ENCODE measurements around the gene GNA14. TPM values are rescaled to one million over a fixed set of nuclear protein-coding genes. Genes with fewer than 3 reads are reported as not detected.
A peak's percentile ranks its signal among the peaks of the same experiment; 100 is the strongest.
"Not testable (repeated sequence)": the region's sequence is repeated elsewhere in the genome, so short reads cannot be mapped to it uniquely, and the experiment has no call there.

GNA14 gene
- total RNA-seq, 2 donors from 2014 or later: 0.62 to 8.0 TPM

DNA sequence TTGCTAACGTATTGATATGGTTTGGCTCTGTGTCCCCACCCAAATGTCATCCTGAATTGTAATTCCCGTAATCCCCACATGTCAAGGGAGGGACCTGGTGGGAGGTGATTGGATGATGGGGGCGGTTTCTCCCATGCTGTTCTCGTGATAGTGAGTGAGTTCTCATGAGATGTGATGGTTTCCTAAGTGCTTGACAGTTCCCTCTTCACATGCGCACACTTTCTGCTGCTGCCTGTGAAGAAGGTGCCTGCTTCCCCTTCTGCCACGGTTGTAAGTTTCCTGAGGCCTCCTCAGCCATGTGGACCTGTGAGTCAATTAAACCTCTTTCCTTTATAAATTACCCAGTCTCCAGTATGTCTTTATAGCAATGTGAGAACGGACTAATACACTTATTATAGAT, 207.0 kb downstream of the GNA14 start:
- not testable (repeated sequence) for H3K4me1 ChIP-seq (ENCODE audit: control insufficient read depth, insufficient read depth, low read length); H3K27ac Mint-ChIP-seq; H3K36me3 Mint-ChIP-seq (ENCODE audit: low read depth); H3K27me3 ChIP-seq (ENCODE audit: control insufficient read depth, insufficient read depth, low read length, poor library complexity, severe bottlenecking); H3K4me1 Mint-ChIP-seq; H3K36me3 ChIP-seq (ENCODE audit: control insufficient read depth, insufficient read depth, low read length); H3K4me3 ChIP-seq (ENCODE audit: low read length); H3K9me3 ChIP-seq (ENCODE audit: control insufficient read depth, low read length); H3K4me3 Mint-ChIP-seq; H3K9me3 Mint-ChIP-seq; H3K9ac ChIP-seq (ENCODE audit: extremely low read depth, low read length, poor library complexity, severe bottlenecking); H3K27ac ChIP-seq (ENCODE audit: low read depth, low read length); H3K27me3 Mint-ChIP-seq (ENCODE audit: insufficient read depth)
- DNase-seq: peak; percentile 59
- TF ChIP-seq, protein P1, sequence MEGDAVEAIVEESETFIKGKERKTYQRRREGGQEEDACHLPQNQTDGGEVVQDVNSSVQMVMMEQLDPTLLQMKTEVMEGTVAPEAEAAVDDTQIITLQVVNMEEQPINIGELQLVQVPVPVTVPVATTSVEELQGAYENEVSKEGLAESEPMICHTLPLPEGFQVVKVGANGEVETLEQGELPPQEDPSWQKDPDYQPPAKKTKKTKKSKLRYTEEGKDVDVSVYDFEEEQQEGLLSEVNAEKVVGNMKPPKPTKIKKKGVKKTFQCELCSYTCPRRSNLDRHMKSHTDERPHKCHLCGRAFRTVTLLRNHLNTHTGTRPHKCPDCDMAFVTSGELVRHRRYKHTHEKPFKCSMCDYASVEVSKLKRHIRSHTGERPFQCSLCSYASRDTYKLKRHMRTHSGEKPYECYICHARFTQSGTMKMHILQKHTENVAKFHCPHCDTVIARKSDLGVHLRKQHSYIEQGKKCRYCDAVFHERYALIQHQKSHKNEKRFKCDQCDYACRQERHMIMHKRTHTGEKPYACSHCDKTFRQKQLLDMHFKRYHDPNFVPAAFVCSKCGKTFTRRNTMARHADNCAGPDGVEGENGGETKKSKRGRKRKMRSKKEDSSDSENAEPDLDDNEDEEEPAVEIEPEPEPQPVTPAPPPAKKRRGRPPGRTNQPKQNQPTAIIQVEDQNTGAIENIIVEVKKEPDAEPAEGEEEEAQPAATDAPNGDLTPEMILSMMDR (conservative IDR thresholded peaks at IDR 0.05): peak; percentile 13
- WGBS, 2 experiments (ENCODE audit: insufficient coverage in 1 of 2, insufficient read length in 1 of 2): 76% methylated on average over 5 of the region's 7 CpGs; no CpG with 5 or more reads in 1 of the 2 experiments

DNA sequence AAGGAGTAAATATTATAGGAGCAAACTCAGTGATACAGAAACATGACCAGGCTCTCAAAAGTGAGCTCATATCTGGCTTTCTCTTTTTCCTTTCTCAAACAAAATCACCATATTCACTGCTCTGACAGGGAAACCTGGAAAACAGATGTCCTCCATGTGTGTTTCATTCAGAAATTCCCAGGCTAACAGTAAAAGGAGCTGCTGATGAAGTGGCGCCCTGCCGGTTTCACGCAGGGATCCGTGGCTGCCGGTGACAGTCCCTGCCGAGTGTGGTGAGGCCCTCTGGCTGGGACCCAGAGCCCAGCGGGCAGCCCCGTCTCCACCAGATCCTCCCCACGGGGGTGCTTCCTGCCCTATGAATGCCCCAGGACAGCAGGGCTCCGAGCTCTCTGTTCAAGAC, 208.1 kb downstream of the GNA14 start:
- Mint-ChIP-seq H3K4me3 (no peak overlapping the region), H3K4me1 (peaks cover 5% of the 10 kb centered on the region), H3K36me3 (ENCODE audit: low read depth) (no peaks in the 10 kb centered on the region), H3K27ac (peak overlapping the region; percentile 33), H3K27me3 (ENCODE audit: insufficient read depth) (no peaks in the 10 kb centered on the region), H3K9me3 (no peaks in the 10 kb centered on the region)
- Histone ChIP-seq H3K36me3 (ENCODE audit: control insufficient read depth, insufficient read depth, low read length) (no peaks in the 10 kb centered on the region), H3K27ac (ENCODE audit: low read depth, low read length) (peak overlapping the region; percentile 36), H3K27me3 (ENCODE audit: control insufficient read depth, insufficient read depth, low read length, poor library complexity, severe bottlenecking) (no peaks in the 10 kb centered on the region), H3K4me3 (ENCODE audit: low read length) (no peak overlapping the region), H3K9me3 (ENCODE audit: control insufficient read depth, low read length) (no peaks in the 10 kb centered on the region), H3K9ac (ENCODE audit: extremely low read depth, low read length, poor library complexity, severe bottlenecking) (no peak overlapping the region), H3K4me1 (ENCODE audit: control insufficient read depth, insufficient read depth, low read length) (no peaks in the 10 kb centered on the region)
- peak; percentile 87 for DNase-seq
- TF ChIP-seq, protein P1 (conservative IDR thresholded peaks at IDR 0.05): no peak
- 20 to 28% methylated on average over 6 to 10 of the region's 10 CpGs for WGBS, 2 experiments (ENCODE audit: insufficient coverage in 1 of 2, insufficient read length in 1 of 2)

DNA sequence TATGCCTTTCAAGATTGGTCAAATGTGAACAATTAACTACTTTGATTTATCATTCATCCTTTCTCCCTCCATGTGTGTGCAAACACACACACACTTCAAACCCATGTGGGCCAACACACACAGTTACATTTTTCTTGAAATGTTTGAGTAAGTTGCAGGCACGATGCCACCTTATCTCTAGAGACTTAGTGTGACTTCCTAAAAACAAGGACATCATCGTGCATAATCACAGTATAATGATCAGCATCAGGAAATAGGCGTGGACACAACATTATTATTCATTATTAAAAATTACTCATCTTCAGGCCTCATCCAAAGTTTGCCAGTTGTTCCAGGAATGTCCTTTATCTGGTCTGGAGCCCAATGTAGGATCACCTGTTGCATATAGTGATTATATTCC, 209.5 kb downstream of the GNA14 start:
- TF ChIP-seq, protein P1 (conservative IDR thresholded peaks at IDR 0.05): no peak

More for the DNA sequence above, 209.5 kb downstream of the GNA14 start:
- H3K9me3 ChIP-seq (ENCODE audit: control insufficient read depth, low read length): no peaks in the 10 kb centered on the region
- no peak for DNase-seq
- no peak overlapping the region for H3K9ac ChIP-seq (ENCODE audit: extremely low read depth, low read length, poor library complexity, severe bottlenecking)
- Mint-ChIP-seq H3K27me3 (ENCODE audit: insufficient read depth) (peaks cover 4% of the 10 kb centered on the region), H3K36me3 (ENCODE audit: low read depth) (no peaks in the 10 kb centered on the region), H3K4me1 (peaks cover 5% of the 10 kb centered on the region), H3K9me3 (no peaks in the 10 kb centered on the region), H3K4me3 (no peak overlapping the region), H3K27ac (no peak overlapping the region)
- H3K4me1 ChIP-seq (ENCODE audit: control insufficient read depth, insufficient read depth, low read length): no peaks in the 10 kb centered on the region
- no peak overlapping the region for H3K27ac ChIP-seq (ENCODE audit: low read depth, low read length)
- H3K4me3 ChIP-seq (ENCODE audit: low read length): no peak overlapping the region
- H3K36me3 ChIP-seq (ENCODE audit: control insufficient read depth, insufficient read depth, low read length): no peaks in the 10 kb centered on the region
- WGBS, 2 experiments (ENCODE audit: insufficient coverage in 1 of 2, insufficient read length in 1 of 2): 90 to 94% methylated on average over 3 of the region's 3 CpGs
- no peaks in the 10 kb centered on the region for H3K27me3 ChIP-seq (ENCODE audit: control insufficient read depth, insufficient read depth, low read length, poor library complexity, severe bottlenecking)
